HuH-7.5 (cell line): ENCODE measurements around the gene TMEM242.
"Not testable (repeated sequence)": the region's sequence is repeated elsewhere in the genome, so short reads cannot be mapped to it uniquely, and the experiment has no call there.

Source experiments
- DNase-seq: peaks from one replicate; pipeline ENCODE4 v3.0.0; 2011; ENCODE audit warnings: low spot score

Gene TMEM242

GRCh38 chr6:157323255-157323965, at the start of gene TMEM242:
TSS of gene TMEM242 (minus strand) at chr6:157323519. CDS start at chr6:157323499, 20 bp downstream.
- peak; percentile 69 for DNase-seq

- no peak for DNase-seq
These were observed 49.4 kb upstream of the TMEM242 start for GRCh38 chr6:157372501-157373280.

- DNase-seq, result no peak
These were observed 47.4 kb upstream of the TMEM242 start for GRCh38 chr6:157370755-157371154.

- no peak for DNase-seq
These were observed 45.2 kb upstream of the TMEM242 start for GRCh38 chr6:157368359-157369049.

GRCh38 chr6:157366648-157367047, 43.3 kb upstream of the TMEM242 start:
- no peak for DNase-seq

- DNase-seq, result no peak
These were observed 41.4 kb upstream of the TMEM242 start for GRCh38 chr6:157364705-157365104.

GRCh38 chr6:157361886-157362285, 38.6 kb upstream of the TMEM242 start:
- DNase-seq, result no peak

GRCh38 chr6:157358287-157358686, 35.0 kb upstream of the TMEM242 start:
- DNase-seq, result no peak

- no peak for DNase-seq
These were observed 23.1 kb upstream of the TMEM242 start for GRCh38 chr6:157346373-157346772.

- DNase-seq, result no peak
These were observed 20.4 kb upstream of the TMEM242 start for GRCh38 chr6:157343732-157344131.

- no peak for DNase-seq
These were observed 16.1 kb upstream of the TMEM242 start for GRCh38 chr6:157339432-157339831.

- no peak for DNase-seq
These were observed 14.4 kb upstream of the TMEM242 start for GRCh38 chr6:157337751-157338150.

- not testable (repeated sequence) for DNase-seq
These were observed 14.0 kb upstream of the TMEM242 start for GRCh38 chr6:157337276-157337675.

- no peak for DNase-seq
These were observed 12.5 kb upstream of the TMEM242 start for GRCh38 chr6:157335829-157336228.

- no peak for DNase-seq
These were observed 10.6 kb upstream of the TMEM242 start for GRCh38 chr6:157333956-157334355.

GRCh38 chr6:157333537-157333936, 10.2 kb upstream of the TMEM242 start:
- DNase-seq, result no peak

- no peak for DNase-seq
These were observed 9.5 kb upstream of the TMEM242 start for GRCh38 chr6:157332813-157333212.

GRCh38 chr6:157330831-157331230, 7.5 kb upstream of the TMEM242 start:
- no peak for DNase-seq

- DNase-seq, result no peak
These were observed 6.5 kb upstream of the TMEM242 start for GRCh38 chr6:157329829-157330228.

- DNase-seq, result no peak
These were observed 4.9 kb upstream of the TMEM242 start for GRCh38 chr6:157328108-157328692.

- no peak for DNase-seq
These were observed 3.7 kb upstream of the TMEM242 start for GRCh38 chr6:157326979-157327378.

GRCh38 chr6:157325069-157325805, 1.9 kb upstream of the TMEM242 start:
- peak; percentile 25 for DNase-seq
